ENCODE results near the gene MAK.

MAK gene

DNA sequence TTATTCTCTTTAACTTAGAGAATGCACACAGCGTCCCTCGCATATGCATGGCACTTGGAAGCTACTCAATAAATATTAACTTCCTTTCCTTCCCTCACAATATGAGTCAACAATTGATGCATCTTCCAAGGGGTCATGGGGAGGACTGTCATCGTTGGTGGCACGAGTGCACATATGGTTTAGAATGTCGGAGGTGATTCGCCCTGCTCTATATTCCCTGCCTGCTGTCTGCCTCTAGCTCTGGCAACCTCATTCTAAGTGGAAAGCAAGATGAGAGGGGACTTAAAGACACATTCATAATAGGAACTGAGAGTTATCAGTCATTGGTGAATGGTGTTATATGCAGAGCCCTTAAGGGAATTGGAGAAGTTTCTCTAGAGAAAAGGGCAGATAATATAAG lies 44.6 kb downstream of the MAK start:
- Histone ChIP-seq H2AFZ (ENCODE audit: insufficient read depth, low read length, poor library complexity) (no peak overlapping the region), H3K27me3 (ENCODE audit: insufficient read depth, low read length) (no peaks in the 10 kb centered on the region), H3K9ac (ENCODE audit: low read length) (no peak overlapping the region), H2AK5ac (ENCODE audit: low read length) (no peak overlapping the region), H4K91ac (ENCODE audit: low read depth, low read length) (no peak overlapping the region), H3K4me3 (ENCODE audit: low read depth, low read length) (no peak overlapping the region), H3K4ac (ENCODE audit: low read depth, low read length) (no peak overlapping the region), H3K4me2 (ENCODE audit: low read length) (no peak overlapping the region), H4K12ac (ENCODE audit: low read depth, low read length) (no peak overlapping the region), H3K18ac (ENCODE audit: low read length) (no peak overlapping the region), H3K79me2 (ENCODE audit: control insufficient read depth, insufficient read depth, low read length, poor library complexity) (no peaks in the 10 kb centered on the region), H4K8ac (ENCODE audit: low read depth, low read length) (no peak overlapping the region), H2BK12ac (ENCODE audit: low read length) (no peak overlapping the region), H3K4me1 (ENCODE audit: control insufficient read depth in 1 of 2, insufficient read depth in 2 of 2, low read length in 2 of 2) (no peaks in the 10 kb centered on the region), H3K23ac (ENCODE audit: low read length) (no peak overlapping the region), H3K9me3 (ENCODE audit: insufficient read depth, low read depth, low read length) (no peaks in the 10 kb centered on the region), H3K79me1 (ENCODE audit: low read length) (no peaks in the 10 kb centered on the region), H2BK5ac (ENCODE audit: low read depth, low read length, poor library complexity) (no peak overlapping the region), H3K27ac (ENCODE audit: low read depth, low read length) (no peak overlapping the region), H2BK120ac (ENCODE audit: insufficient read depth, low read length, poor library complexity) (no peak overlapping the region), H3K36me3 (ENCODE audit: control insufficient read depth in 1 of 2, insufficient read depth in 2 of 2, low read length in 2 of 2) (peaks cover 3% of the 10 kb centered on the region in 2 experiments), H3K14ac (ENCODE audit: low read length) (no peak overlapping the region)
- WGBS (ENCODE audit: extremely low coverage, insufficient coverage, insufficient read length), result no CpG with 5 or more reads among the region's 6 CpGs
- DNase-seq, result no peak

- H3K18ac ChIP-seq (ENCODE audit: low read length), result no peak overlapping the region
- no CpG with 5 or more reads among the region's 3 CpGs for WGBS (ENCODE audit: extremely low coverage, insufficient coverage, insufficient read length)
These were observed 45.3 kb downstream of the MAK start for GRCh38 chr6:10793035-10793434.

DNA sequence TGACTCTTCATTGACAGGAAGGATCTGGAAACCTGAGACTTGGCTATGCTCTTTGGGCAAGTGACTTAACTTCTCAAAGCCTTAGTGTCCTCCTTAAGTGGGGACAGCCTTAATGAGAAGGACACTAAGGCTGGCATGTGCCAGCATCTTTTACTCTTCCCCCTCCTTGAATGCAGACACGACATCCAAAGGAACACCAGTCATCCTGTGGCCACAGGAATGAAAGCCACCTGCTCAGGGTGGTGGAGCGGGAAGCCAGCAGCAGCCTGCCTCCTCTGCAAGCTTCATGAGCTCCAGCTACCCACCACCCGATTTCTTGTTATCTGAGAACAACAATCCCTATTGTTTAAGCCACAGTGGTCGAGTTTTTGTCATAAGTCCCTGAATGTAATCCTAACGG lies 46.2 kb downstream of the MAK start:
- H2BK120ac ChIP-seq (ENCODE audit: insufficient read depth, low read length, poor library complexity), result no peak overlapping the region
- H3K36me3 ChIP-seq (ENCODE audit: control insufficient read depth in 1 of 2, insufficient read depth in 2 of 2, low read length in 2 of 2), result peaks cover 3% of the 10 kb centered on the region in 2 experiments

More at GRCh38 chr6:10793035-10793434, 45.3 kb downstream of the MAK start:
- Histone ChIP-seq H3K27me3 (ENCODE audit: insufficient read depth, low read length) (no peaks in the 10 kb centered on the region), H3K36me3 (ENCODE audit: control insufficient read depth in 1 of 2, insufficient read depth in 2 of 2, low read length in 2 of 2) (peaks cover 3% of the 10 kb centered on the region in 2 experiments), H3K4me3 (ENCODE audit: low read depth, low read length) (no peak overlapping the region), H4K91ac (ENCODE audit: low read depth, low read length) (no peak overlapping the region), H3K79me1 (ENCODE audit: low read length) (no peaks in the 10 kb centered on the region), H3K9me3 (ENCODE audit: insufficient read depth, low read depth, low read length) (no peaks in the 10 kb centered on the region), H3K27ac (ENCODE audit: low read depth, low read length) (no peak overlapping the region), H3K4ac (ENCODE audit: low read depth, low read length) (no peak overlapping the region), H2BK120ac (ENCODE audit: insufficient read depth, low read length, poor library complexity) (no peak overlapping the region), H2BK12ac (ENCODE audit: low read length) (no peak overlapping the region), H3K9ac (ENCODE audit: low read length) (no peak overlapping the region), H2AFZ (ENCODE audit: insufficient read depth, low read length, poor library complexity) (no peak overlapping the region), H3K14ac (ENCODE audit: low read length) (no peak overlapping the region), H3K23ac (ENCODE audit: low read length) (no peak overlapping the region), H3K4me2 (ENCODE audit: low read length) (no peak overlapping the region), H4K8ac (ENCODE audit: low read depth, low read length) (no peak overlapping the region), H3K4me1 (ENCODE audit: control insufficient read depth in 1 of 2, insufficient read depth in 2 of 2, low read length in 2 of 2) (no peaks in the 10 kb centered on the region), H3K79me2 (ENCODE audit: control insufficient read depth, insufficient read depth, low read length, poor library complexity) (no peaks in the 10 kb centered on the region), H2AK5ac (ENCODE audit: low read length) (no peak overlapping the region), H4K12ac (ENCODE audit: low read depth, low read length) (no peak overlapping the region), H2BK5ac (ENCODE audit: low read depth, low read length, poor library complexity) (no peak overlapping the region)
- DNase-seq, result no peak

GRCh38 chr6:10791673-10792072 lies 46.7 kb downstream of the MAK start:
- no peak overlapping the region for H4K12ac ChIP-seq (ENCODE audit: low read depth, low read length)
- no peaks in the 10 kb centered on the region for H3K79me2 ChIP-seq (ENCODE audit: control insufficient read depth, insufficient read depth, low read length, poor library complexity)
- no peak overlapping the region for H3K9ac ChIP-seq (ENCODE audit: low read length)
- no peak overlapping the region for H2BK12ac ChIP-seq (ENCODE audit: low read length)
- H3K27ac ChIP-seq (ENCODE audit: low read depth, low read length), result no peak overlapping the region
- no peak overlapping the region for H3K4me3 ChIP-seq (ENCODE audit: low read depth, low read length)
- no peak overlapping the region for H3K14ac ChIP-seq (ENCODE audit: low read length)
- no peak overlapping the region for H4K91ac ChIP-seq (ENCODE audit: low read depth, low read length)
- H2BK120ac ChIP-seq (ENCODE audit: insufficient read depth, low read length, poor library complexity), result no peak overlapping the region
- no CpG with 5 or more reads among the region's 5 CpGs for WGBS (ENCODE audit: extremely low coverage, insufficient coverage, insufficient read length)
- H3K23ac ChIP-seq (ENCODE audit: low read length), result no peak overlapping the region
- no peak for DNase-seq
- H2AFZ ChIP-seq (ENCODE audit: insufficient read depth, low read length, poor library complexity), result no peak overlapping the region
- peaks cover 3 to 4% of the 10 kb centered on the region in 2 experiments for H3K36me3 ChIP-seq (ENCODE audit: control insufficient read depth in 1 of 2, insufficient read depth in 2 of 2, low read length in 2 of 2)
- H3K4me2 ChIP-seq (ENCODE audit: low read length), result no peak overlapping the region
- H3K9me3 ChIP-seq (ENCODE audit: insufficient read depth, low read depth, low read length), result no peaks in the 10 kb centered on the region
- no peaks in the 10 kb centered on the region for H3K27me3 ChIP-seq (ENCODE audit: insufficient read depth, low read length)
- no peak overlapping the region for H3K4ac ChIP-seq (ENCODE audit: low read depth, low read length)
- H3K18ac ChIP-seq (ENCODE audit: low read length), result no peak overlapping the region
- no peak overlapping the region for H2BK5ac ChIP-seq (ENCODE audit: low read depth, low read length, poor library complexity)
- H3K4me1 ChIP-seq (ENCODE audit: control insufficient read depth in 1 of 2, insufficient read depth in 2 of 2, low read length in 2 of 2), result no peaks in the 10 kb centered on the region
- H4K8ac ChIP-seq (ENCODE audit: low read depth, low read length), result no peak overlapping the region
- no peak overlapping the region for H2AK5ac ChIP-seq (ENCODE audit: low read length)
- no peaks in the 10 kb centered on the region for H3K79me1 ChIP-seq (ENCODE audit: low read length)

More for the DNA sequence above, 46.2 kb downstream of the MAK start:
- no peak for DNase-seq
- no peaks in the 10 kb centered on the region for H3K79me2 ChIP-seq (ENCODE audit: control insufficient read depth, insufficient read depth, low read length, poor library complexity)
- no peak overlapping the region for H3K23ac ChIP-seq (ENCODE audit: low read length)
- H2BK12ac ChIP-seq (ENCODE audit: low read length), result no peak overlapping the region
- no peak overlapping the region for H4K8ac ChIP-seq (ENCODE audit: low read depth, low read length)
- no peaks in the 10 kb centered on the region for H3K27me3 ChIP-seq (ENCODE audit: insufficient read depth, low read length)
- H3K18ac ChIP-seq (ENCODE audit: low read length), result no peak overlapping the region
- H3K27ac ChIP-seq (ENCODE audit: low read depth, low read length), result no peak overlapping the region
- no peaks in the 10 kb centered on the region for H3K4me1 ChIP-seq (ENCODE audit: control insufficient read depth in 1 of 2, insufficient read depth in 2 of 2, low read length in 2 of 2)
- H3K4me2 ChIP-seq (ENCODE audit: low read length), result no peak overlapping the region
- no peak overlapping the region for H3K4me3 ChIP-seq (ENCODE audit: low read depth, low read length)
- WGBS (ENCODE audit: extremely low coverage, insufficient coverage, insufficient read length), result no CpG with 5 or more reads among the region's 5 CpGs
- no peak overlapping the region for H4K91ac ChIP-seq (ENCODE audit: low read depth, low read length)
- no peaks in the 10 kb centered on the region for H3K79me1 ChIP-seq (ENCODE audit: low read length)
- no peak overlapping the region for H4K12ac ChIP-seq (ENCODE audit: low read depth, low read length)
- no peak overlapping the region for H2BK5ac ChIP-seq (ENCODE audit: low read depth, low read length, poor library complexity)
- H2AK5ac ChIP-seq (ENCODE audit: low read length), result no peak overlapping the region
- H3K9me3 ChIP-seq (ENCODE audit: insufficient read depth, low read depth, low read length), result no peaks in the 10 kb centered on the region
- no peak overlapping the region for H3K14ac ChIP-seq (ENCODE audit: low read length)
- no peak overlapping the region for H2AFZ ChIP-seq (ENCODE audit: insufficient read depth, low read length, poor library complexity)
- H3K9ac ChIP-seq (ENCODE audit: low read length), result no peak overlapping the region
- no peak overlapping the region for H3K4ac ChIP-seq (ENCODE audit: low read depth, low read length)

All from trophoblast cell (in vitro differentiated cells and primary cell).